Activated CD8-positive, alpha-beta T cell treated with anti-CD3 and anti-CD28 coated beads for 36 hours (primary cell): ENCODE results near the gene MTUS2. TPM values are rescaled to one million over a fixed set of nuclear protein-coding genes. Genes with fewer than 3 reads are reported as not detected.

Experiments used
- ATAC-seq: fragments of 200-7000 bp; cut with Tn5 transposase; one replicate; pipeline ENCODE4 v1.10.0; 2021; ENCODE audit warnings: mild to moderate bottlenecking, moderate library complexity
- CTCF ChIA-PET: fragments of 350-600 bp; sonication (Branson Sonifier 250); formaldehyde crosslinking; loops from one replicate; lab custom pipeline; 2021; ENCODE audit warnings: antibody characterized with exemption; lab: Charles Lee
- POLR2A ChIA-PET: fragments of 350-600 bp; sonication (Branson Sonifier 250); formaldehyde crosslinking; loops from one replicate; lab custom pipeline; 2021; ENCODE audit warnings: antibody characterized with exemption; lab: Charles Lee
- DNase-seq: peaks from one replicate; pipeline ENCODE4 v3.0.0-alpha.2; 2020
- H3K27ac Mint-ChIP-seq: one replicate; pipeline ENCODE4 v1.8.0; 2021; ENCODE audit warnings: mild to moderate bottlenecking, mixed read lengths
- H3K27me3 Mint-ChIP-seq: one replicate; pipeline ENCODE4 v1.8.0; 2021; ENCODE audit warnings: mixed read lengths
- H3K36me3 Mint-ChIP-seq: one replicate; pipeline ENCODE4 v1.8.0; 2021; ENCODE audit warnings: low read depth, mixed read lengths
- H3K4me1 Mint-ChIP-seq: one replicate; pipeline ENCODE4 v1.8.0; 2021; ENCODE audit warnings: low read depth, mixed read lengths
- H3K4me3 Mint-ChIP-seq: one replicate; pipeline ENCODE4 v1.8.0; 2021; ENCODE audit warnings: mild to moderate bottlenecking, moderate library complexity, mixed read lengths
- H3K9me3 Mint-ChIP-seq: one replicate; pipeline ENCODE4 v1.8.0; 2021; ENCODE audit warnings: mixed read lengths
- intact Hi-C: fragments of 100-400 bp; cut with micrococcal nuclease; formaldehyde crosslinking; loops from one replicate; pipeline ENCODE4 v1.10.0; 2022
- total RNA-seq, 2 experiments: library from RNA; stranded (reverse); gene quantifications; one replicate each; pipeline ENCODE4 v1.2.3, GENCODE V29; 2021
- TF ChIP-seq, protein P1 (sequence below): fragments of 200-600 bp; IDR thresholded peaks from one replicate; pipeline ENCODE4 v1.8.0; 2022; ENCODE audit warnings: antibody characterized with exemption, mild to moderate bottlenecking

MTUS2 gene
- total RNA-seq, 2 experiments from 2014 or later, result not detected

DNA sequence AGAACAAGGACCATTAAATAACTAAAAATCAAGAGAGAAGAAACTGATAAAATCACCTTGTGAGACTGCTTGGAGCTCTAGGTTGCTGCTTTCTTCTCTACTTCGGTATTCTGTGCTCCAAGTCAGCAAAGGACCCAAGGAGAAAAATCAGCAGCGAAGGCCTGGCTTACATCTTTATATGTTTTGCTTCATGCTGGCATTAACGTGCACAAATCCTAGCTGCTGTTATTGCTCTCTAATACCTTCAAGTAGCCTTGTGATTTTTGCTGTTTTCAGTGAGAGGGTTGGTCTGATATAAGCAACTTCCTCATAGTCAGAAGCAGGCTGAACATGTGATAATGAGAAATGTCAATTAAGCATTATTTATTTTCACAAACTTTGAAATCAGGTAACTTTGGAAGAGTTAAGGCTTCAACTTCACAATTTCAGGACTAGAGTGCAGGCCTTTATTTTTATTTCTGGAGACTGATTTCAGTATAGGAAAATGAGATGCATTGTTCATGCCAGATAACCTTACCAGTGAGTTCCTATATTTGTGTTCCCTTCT lies 410.2 kb downstream of the MTUS2 start:
- CTCF ChIA-PET, result no interaction called here
- ATAC-seq, result no peak
- DNase-seq, result no peak
- Mint-ChIP-seq H3K4me1 (no peaks in the 10 kb centered on the region), H3K36me3 (no peaks in the 10 kb centered on the region), H3K4me3 (no peak overlapping the region), H3K27me3 (no peaks in the 10 kb centered on the region), H3K27ac (no peak overlapping the region), H3K9me3 (no peaks in the 10 kb centered on the region)
- TF ChIP-seq, protein P1, sequence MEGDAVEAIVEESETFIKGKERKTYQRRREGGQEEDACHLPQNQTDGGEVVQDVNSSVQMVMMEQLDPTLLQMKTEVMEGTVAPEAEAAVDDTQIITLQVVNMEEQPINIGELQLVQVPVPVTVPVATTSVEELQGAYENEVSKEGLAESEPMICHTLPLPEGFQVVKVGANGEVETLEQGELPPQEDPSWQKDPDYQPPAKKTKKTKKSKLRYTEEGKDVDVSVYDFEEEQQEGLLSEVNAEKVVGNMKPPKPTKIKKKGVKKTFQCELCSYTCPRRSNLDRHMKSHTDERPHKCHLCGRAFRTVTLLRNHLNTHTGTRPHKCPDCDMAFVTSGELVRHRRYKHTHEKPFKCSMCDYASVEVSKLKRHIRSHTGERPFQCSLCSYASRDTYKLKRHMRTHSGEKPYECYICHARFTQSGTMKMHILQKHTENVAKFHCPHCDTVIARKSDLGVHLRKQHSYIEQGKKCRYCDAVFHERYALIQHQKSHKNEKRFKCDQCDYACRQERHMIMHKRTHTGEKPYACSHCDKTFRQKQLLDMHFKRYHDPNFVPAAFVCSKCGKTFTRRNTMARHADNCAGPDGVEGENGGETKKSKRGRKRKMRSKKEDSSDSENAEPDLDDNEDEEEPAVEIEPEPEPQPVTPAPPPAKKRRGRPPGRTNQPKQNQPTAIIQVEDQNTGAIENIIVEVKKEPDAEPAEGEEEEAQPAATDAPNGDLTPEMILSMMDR, result no peak
- POLR2A ChIA-PET, result no interaction called here
- intact Hi-C loops, result no loop called here

DNA sequence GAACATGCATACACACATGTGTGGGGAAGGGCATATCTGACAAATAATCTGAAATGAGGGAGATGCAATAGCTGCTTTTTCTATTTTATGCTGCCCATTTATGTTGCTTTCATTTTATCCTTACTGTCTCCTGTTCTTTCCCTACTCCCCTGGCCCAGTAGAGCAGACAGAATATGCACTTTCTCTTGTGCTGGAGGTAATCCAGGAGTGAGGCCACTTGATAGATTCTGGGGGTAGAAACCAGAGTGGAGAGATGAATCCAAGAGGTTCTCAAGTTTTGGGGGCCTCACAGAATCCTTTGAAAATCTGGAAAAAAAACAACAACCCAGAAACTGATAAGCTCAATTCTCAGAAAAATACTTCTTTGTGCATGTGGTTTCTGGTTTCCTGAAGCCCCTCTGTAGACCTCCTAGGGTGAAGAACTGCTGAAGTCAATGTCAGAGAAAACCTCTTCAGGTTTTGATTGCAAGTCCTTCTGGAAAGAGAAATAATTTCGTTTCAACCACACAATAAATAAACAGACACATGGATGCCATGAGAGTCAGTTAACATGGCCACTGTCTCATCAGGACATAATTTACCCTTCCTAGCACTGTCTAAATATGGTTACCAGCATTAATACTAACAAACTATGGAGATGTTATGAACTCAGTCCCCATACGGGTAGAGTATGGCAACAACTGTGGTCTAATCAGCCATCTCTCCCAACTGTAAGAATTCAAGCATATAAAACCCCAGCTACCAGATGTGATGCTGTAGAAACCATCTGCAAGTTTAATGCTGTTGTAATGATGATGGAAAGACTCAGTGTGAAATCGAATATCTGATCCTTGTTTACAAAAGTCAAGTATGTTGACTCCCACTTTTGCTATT lies 419.8 kb downstream of the MTUS2 start:
- intact Hi-C loops, result no loop called here
- ATAC-seq (no peak), DNase-seq (no peak)
- CTCF ChIA-PET, result no interaction called here
- H3K27ac Mint-ChIP-seq, result no peak overlapping the region
- no peak overlapping the region for H3K4me3 Mint-ChIP-seq
- POLR2A ChIA-PET, result no interaction called here
- no peaks in the 10 kb centered on the region for H3K9me3 Mint-ChIP-seq
- peaks cover 8% of the 10 kb centered on the region for H3K27me3 Mint-ChIP-seq
- H3K4me1 Mint-ChIP-seq, result no peaks in the 10 kb centered on the region
- H3K36me3 Mint-ChIP-seq, result no peaks in the 10 kb centered on the region
- TF ChIP-seq, protein P1, result no peak

DNA sequence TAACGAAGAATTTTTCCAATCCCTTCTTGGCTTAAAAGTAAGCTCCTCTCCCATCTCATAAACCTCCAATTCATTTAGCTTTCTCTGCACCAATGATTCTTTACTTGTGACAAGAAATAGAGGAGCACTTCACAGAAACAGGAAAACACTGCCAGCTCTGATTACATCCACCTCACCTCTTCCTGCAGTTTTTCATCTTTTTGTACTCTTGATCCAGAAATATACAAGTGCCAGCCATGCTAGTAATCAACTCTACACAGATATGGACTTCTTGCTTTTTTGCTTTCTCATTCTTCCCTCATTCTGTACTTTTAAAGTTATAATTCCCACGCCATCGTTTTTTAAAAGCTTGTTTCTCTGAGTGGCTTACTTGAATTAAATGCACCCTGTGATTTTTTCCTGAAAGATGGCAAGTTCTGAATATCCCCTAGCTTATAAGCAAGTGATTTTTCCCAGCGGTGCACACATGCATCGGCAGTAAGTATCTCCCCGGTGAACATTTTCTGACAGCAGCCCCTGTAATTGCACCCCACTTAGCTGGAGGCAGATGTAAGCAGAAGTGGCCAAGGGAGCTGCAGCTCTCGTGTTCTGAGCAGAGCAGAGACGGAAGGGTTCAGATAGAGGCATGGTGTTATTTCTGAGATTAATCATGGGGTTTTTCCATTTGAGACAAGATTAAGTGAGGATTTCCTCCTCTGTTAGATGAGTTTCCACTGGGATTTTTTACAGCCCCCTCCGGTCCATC lies 434.7 kb downstream of the MTUS2 start:
- H3K4me1 Mint-ChIP-seq, result no peaks in the 10 kb centered on the region
- ATAC-seq, result no peak
- no peaks in the 10 kb centered on the region for H3K9me3 Mint-ChIP-seq
- ChIA-PET CTCF (no interaction called here), POLR2A (no interaction called here)
- H3K4me3 Mint-ChIP-seq, result no peak overlapping the region
- no peak for DNase-seq
- intact Hi-C loops, result no loop called here
- H3K36me3 Mint-ChIP-seq, result no peaks in the 10 kb centered on the region
- H3K27me3 Mint-ChIP-seq, result no peaks in the 10 kb centered on the region
- TF ChIP-seq, protein P1, result no peak
- no peak overlapping the region for H3K27ac Mint-ChIP-seq

DNA sequence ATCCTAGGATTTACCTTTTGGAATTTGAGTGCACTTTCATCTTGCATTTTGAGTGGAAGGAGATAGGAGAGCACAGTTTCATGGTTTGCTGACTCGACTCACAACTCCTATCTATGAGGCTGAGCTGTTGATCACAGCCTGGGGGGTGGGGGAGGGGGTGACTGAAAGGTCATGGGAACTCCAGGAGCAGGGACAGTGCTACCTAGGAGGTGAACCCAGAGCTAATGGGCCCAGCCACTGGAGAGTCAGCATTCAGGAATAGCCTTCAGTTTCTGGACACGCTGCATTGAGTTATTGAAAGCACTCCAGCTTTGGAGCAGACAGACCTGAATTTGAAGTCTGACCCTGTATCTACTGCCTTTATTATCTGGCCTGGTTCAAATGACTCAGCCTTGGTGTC lies 435.4 kb downstream of the MTUS2 start:
- DNase-seq (no peak), ATAC-seq (no peak)
- TF ChIP-seq, protein P1, result no peak
- POLR2A ChIA-PET, result no interaction called here
- Mint-ChIP-seq H3K4me1 (no peaks in the 10 kb centered on the region), H3K9me3 (no peaks in the 10 kb centered on the region), H3K4me3 (no peak overlapping the region), H3K27me3 (no peaks in the 10 kb centered on the region), H3K36me3 (no peaks in the 10 kb centered on the region), H3K27ac (no peak overlapping the region)
- CTCF ChIA-PET, result no interaction called here
- intact Hi-C loops, result no loop called here
